ENCODE measurements around the gene CCSER1.

DNA sequence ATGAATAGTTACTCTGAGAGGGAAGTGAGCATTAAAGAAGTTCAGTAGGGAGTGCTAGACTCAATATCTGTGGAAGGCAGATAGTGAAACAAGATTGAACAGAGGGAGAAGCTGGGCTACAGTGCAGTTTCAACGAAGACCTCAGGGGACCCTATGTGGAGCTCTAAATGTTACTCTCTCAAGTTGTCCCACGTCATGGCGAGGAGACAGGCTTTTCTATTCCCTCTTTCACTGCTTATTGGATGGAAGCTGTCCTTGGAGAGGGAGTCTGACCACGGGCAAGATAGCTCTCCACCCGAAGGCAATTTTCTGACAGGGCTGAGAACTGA lies 42.3 kb upstream of the CCSER1 start:
- TF ChIP-seq, protein P1, sequence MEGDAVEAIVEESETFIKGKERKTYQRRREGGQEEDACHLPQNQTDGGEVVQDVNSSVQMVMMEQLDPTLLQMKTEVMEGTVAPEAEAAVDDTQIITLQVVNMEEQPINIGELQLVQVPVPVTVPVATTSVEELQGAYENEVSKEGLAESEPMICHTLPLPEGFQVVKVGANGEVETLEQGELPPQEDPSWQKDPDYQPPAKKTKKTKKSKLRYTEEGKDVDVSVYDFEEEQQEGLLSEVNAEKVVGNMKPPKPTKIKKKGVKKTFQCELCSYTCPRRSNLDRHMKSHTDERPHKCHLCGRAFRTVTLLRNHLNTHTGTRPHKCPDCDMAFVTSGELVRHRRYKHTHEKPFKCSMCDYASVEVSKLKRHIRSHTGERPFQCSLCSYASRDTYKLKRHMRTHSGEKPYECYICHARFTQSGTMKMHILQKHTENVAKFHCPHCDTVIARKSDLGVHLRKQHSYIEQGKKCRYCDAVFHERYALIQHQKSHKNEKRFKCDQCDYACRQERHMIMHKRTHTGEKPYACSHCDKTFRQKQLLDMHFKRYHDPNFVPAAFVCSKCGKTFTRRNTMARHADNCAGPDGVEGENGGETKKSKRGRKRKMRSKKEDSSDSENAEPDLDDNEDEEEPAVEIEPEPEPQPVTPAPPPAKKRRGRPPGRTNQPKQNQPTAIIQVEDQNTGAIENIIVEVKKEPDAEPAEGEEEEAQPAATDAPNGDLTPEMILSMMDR (conservative IDR thresholded peaks at IDR 0.05 in 1 of 2, IDR thresholded peaks at IDR 0.05 in 1 of 2; ENCODE audit: extremely low read depth in 1 of 2, insufficient read depth in 1 of 2, low read depth in 1 of 2, low read length in 2 of 2) = no peak
- no peak for TF ChIP-seq EZH2 (IDR thresholded peaks at IDR 0.05; ENCODE audit: borderline replicate concordance, low read length)

All from mammary epithelial cell (primary cell).